ENCODE data around the gene ACIN1. TPM values are rescaled to one million over a fixed set of nuclear protein-coding genes. Genes with fewer than 3 reads are reported as not detected.

Gene ACIN1
- total RNA-seq, 3 donors from 2014 or later (not counting 1 experiment from before 2014, with no cell fraction given), result 321 to 395 (median 347) TPM

DNA sequence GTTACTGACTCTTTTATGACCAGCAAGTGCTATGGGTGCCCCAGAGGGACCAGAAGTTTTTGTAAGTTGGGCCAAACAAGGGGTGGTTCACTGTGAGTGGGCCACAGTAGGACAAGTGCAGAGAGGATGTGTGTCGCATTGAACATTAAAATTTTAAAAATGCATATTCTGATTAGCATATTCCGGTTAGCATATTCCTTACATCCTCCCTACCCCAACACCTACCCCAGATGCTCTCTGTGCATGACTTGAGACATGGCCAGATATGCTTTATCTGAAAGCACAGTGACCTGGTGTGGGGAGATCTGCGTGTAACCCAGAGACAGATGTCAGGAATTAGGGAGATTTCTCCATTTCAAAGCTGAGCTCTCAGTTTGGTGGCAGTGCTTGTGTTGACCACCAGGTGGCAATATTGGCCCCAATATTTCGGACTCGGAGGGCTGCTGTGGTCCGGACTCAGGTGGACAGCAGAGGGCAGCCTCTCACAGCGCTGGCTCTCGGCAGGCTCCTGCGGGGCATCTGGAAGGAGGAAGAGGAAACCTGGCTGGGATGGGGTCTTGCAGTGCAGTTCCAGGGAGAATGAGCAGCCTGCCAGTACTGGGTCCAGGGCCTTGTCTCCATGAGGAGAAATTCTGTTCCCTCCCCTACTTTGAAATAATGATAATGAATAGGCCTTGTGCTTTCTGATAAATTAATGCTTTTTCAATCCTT, 25.8 kb upstream of the ACIN1 start:
- peak overlapping the region; percentile 36 for H3K4me3 Mint-ChIP-seq
- Histone ChIP-seq H3K36me3 (ENCODE audit: control insufficient read depth, insufficient read depth, low read length) (no peaks in the 10 kb centered on the region), H3K27ac (ENCODE audit: low read length) (peak overlapping the region; percentile 52), H3K9me3 (ENCODE audit: control insufficient read depth, insufficient read depth, low read length) (no peaks in the 10 kb centered on the region), H3K4me1 (ENCODE audit: control insufficient read depth, insufficient read depth, low read length) (peaks cover 32% of the 10 kb centered on the region), H3K4me3 (ENCODE audit: low read length) (no peak overlapping the region), H3K27me3 (ENCODE audit: control insufficient read depth, insufficient read depth, low read length) (no peaks in the 10 kb centered on the region)
- peak; percentile 99 for TF ChIP-seq CTCF (IDR thresholded peaks at IDR 0.05)
- H3K4me1 Mint-ChIP-seq, result peaks cover 10 to 11% of the 10 kb centered on the region in 2 donors
- H3K27ac Mint-ChIP-seq, result peak overlapping the region; percentile 18 to 68
- WGBS (ENCODE audit: insufficient coverage), result 0% methylated on average over 7 of the region's 9 CpGs
- no peaks in the 10 kb centered on the region for H3K36me3 Mint-ChIP-seq
- DNase-seq (peak; percentile 72 to 91), ATAC-seq (peak; percentile 95 to 100 (median 98))
- no peaks in the 10 kb centered on the region for H3K9me3 Mint-ChIP-seq
- intact Hi-C loops (cut with micrococcal nuclease), result loop anchor here (1.0 to 2.0 kb wide), 3 partner anchors 67 to 260 kb away; no protein-coding TSS in a partner anchor
- H3K27me3 Mint-ChIP-seq (ENCODE audit: low read depth in 2 of 2), result peaks cover 0 to 8% of the 10 kb centered on the region in 2 donors

DNA sequence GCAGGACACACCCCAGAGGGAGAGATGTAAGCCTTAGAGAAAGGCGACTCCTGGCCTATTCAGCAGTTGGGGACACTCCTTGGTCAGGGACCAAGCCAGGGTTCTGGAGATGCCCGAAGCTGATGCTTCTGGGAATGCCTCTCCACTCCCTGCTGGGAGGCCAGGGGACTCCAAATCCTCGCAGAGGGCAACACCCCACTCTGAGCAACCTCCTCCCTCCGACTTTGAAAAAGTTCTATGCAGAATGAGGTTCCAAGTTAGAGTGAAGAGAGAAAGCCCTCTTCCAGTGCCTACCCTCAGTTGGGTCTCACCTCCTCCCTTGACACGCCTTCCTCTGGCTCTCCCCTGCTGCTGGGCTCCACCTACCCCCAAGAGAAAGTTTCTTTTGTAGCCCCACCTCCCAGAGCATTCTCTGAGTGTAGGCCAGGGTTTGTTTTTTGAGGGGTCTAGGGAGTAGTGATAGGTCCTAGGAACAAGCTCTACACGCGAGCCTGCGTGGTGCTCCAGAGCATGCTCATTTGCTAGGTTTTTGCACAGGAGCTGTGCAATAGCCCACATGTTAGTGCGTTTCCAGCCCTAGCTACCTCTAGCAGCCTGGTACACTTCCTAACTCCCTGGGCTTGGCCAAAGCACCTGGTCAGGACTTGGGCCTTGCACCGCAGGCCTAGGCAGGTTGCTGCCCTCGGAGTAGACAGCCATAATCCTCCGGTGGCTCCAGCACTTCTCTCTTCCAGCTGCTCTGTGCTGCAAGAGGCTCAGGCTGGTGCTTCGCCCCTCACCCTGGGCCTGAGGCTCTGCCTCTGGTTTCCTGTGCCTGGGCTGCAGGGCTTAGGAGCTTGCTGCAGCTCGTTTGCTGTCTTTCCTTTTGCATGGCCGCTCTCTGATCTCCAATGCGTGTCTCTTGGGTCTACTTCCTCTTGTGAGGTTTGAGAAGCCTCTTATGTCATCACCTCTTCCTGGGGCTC, 24.7 kb upstream of the ACIN1 start:
- Mint-ChIP-seq H3K27ac (no peak overlapping the region), H3K4me1 (peaks cover 10 to 11% of the 10 kb centered on the region in 2 donors), H3K4me3 (peak overlapping the region; percentile 32), H3K27me3 (ENCODE audit: low read depth in 2 of 2) (peaks cover 4 to 8% of the 10 kb centered on the region in 2 donors), H3K9me3 (no peaks in the 10 kb centered on the region), H3K36me3 (no peaks in the 10 kb centered on the region)
- intact Hi-C loops (cut with micrococcal nuclease), result loop anchor here (1.0 to 2.0 kb wide), 3 partner anchors 68 to 261 kb away; no protein-coding TSS in a partner anchor
- 58% methylated on average over 15 of the region's 16 CpGs for WGBS (ENCODE audit: insufficient coverage)
- ATAC-seq (no peak), DNase-seq (peak in 1 of 2 donors; percentile 70)
- Histone ChIP-seq H3K4me1 (ENCODE audit: control insufficient read depth, insufficient read depth, low read length) (peaks cover 32% of the 10 kb centered on the region), H3K4me3 (ENCODE audit: low read length) (no peak overlapping the region), H3K27me3 (ENCODE audit: control insufficient read depth, insufficient read depth, low read length) (no peaks in the 10 kb centered on the region), H3K27ac (ENCODE audit: low read length) (peak overlapping the region; percentile 52), H3K36me3 (ENCODE audit: control insufficient read depth, insufficient read depth, low read length) (no peaks in the 10 kb centered on the region), H3K9me3 (ENCODE audit: control insufficient read depth, insufficient read depth, low read length) (no peaks in the 10 kb centered on the region)
- no peak for TF ChIP-seq CTCF (IDR thresholded peaks at IDR 0.05)

DNA sequence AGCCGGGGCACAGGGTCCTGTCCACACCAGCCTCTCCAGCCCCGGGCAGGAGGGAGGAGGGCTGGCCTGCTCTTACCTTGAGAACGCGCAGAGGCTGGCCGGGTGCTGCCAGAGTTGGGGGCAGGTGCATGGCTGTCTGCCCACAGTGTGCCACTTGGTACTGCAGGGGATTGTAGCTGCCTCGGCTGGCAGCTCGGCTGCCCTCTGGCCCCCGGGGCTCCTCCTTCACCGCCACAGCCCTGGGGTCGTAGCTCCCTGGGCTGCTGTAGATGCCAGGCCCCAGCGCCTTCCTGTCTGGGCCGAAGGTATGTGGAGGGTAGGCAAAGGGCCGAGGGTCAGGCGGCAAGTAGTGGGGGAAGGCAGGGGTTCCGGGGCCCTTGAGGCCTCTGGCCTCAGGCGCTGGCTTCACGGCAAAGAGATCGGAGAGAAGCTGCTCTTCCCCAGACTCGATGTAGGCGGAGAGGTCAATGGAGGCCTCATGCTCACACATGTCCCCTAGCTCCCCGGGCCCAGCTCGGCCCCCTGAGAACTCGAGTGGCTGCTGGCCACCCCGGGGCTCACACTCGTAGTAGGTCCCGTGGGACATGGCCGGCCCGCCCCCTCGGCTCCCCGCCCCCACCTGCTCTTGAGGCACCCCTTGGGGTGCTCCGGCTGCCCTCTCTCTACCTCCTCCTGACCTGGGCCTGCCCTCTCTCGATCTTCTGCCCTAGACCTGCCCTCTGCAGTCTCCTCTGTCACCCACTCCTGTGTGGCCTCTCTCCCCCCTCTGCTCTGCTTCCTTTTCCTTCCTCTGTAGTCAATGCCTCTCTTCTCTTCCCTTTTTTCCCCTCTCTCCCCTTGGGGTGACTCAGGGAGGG, 23.8 kb upstream of the ACIN1 start, which contains the start of gene CEBPE:
CEBPE (minus strand) TSS at position 750 of the 857 bp plus-strand sequence; CDS start at position 586, 164 bp downstream.
- Histone ChIP-seq H3K4me1 (ENCODE audit: control insufficient read depth, insufficient read depth, low read length) (peaks cover 32% of the 10 kb centered on the region), H3K27ac (ENCODE audit: low read length) (peak within 1 kb of the TSS; percentile 52), H3K9me3 (ENCODE audit: control insufficient read depth, insufficient read depth, low read length) (no peaks in the 10 kb centered on the region), H3K36me3 (ENCODE audit: control insufficient read depth, insufficient read depth, low read length) (no peaks in the 10 kb centered on the region), H3K27me3 (ENCODE audit: control insufficient read depth, insufficient read depth, low read length) (no peaks in the 10 kb centered on the region), H3K4me3 (ENCODE audit: low read length) (no peak within 1 kb of the TSS)
- Mint-ChIP-seq H3K4me1 (peaks cover 10 to 11% of the 10 kb centered on the region in 2 donors), H3K9me3 (no peaks in the 10 kb centered on the region), H3K27ac (no peak within 1 kb of the TSS), H3K36me3 (no peaks in the 10 kb centered on the region), H3K27me3 (ENCODE audit: low read depth in 2 of 2) (peaks cover 8 to 10% of the 10 kb centered on the region in 2 donors), H3K4me3 (peak within 1 kb of the TSS; percentile 32)
- ATAC-seq (no peak), DNase-seq (no peak)
- no peak for TF ChIP-seq CTCF (IDR thresholded peaks at IDR 0.05)
- 83% methylated on average over 29 of the region's 32 CpGs for WGBS (ENCODE audit: insufficient coverage)
- intact Hi-C loops (cut with micrococcal nuclease), result no loop called here
